Epithelial cell of esophagus (primary cell): Measurements from ENCODE around the gene TRPM3.

Source experiments
- DNase-seq: peaks from one replicate; pipeline ENCODE4 v3.0.0; 2010; ENCODE audit warnings: low read depth
- H3K4me3 ChIP-seq: 2 replicates; pipeline ENCODE4 v1.5.1; 2011; ENCODE audit warnings: mild to moderate bottlenecking, low read length, control low read depth
- CTCF ChIP-seq: IDR thresholded peaks from 2 replicates; pipeline ENCODE4 v1.5.1; 2011; ENCODE audit warnings: low read depth, mild to moderate bottlenecking, low read length, control low read depth, inconsistent platforms; ENCODE audit not compliant: insufficient read depth; ENCODE audit errors: missing control alignments

TRPM3 gene

DNA sequence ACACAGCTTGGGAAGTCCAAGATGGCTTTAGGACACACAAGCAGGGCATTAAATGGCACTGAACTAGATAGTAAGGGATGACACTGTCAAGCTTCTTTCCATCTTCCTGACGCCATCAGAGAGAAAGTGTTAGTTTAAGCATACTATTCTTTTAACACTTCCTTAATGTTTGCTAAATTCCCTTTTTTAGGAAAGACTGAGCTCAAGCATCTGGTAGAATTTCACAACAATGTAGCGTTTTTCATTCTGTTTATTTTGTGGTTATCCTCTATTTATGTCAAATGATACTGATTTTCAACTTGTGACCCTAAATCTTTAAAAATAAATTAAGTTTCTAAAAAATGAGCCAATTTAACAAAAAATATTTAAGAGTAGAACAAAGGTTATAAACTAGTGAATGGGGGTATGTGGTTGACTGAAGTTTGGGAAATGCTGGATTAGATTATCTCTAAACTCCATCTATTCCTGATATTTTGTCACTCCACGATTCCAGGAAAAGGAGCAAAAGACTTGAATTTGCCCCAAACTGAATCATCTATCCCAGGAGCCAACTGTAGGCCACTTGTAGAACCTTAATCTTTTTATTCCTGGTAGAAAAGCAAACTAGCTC lies 559.5 kb downstream of the TRPM3 start:
- no peak overlapping the region for H3K4me3 ChIP-seq
- DNase-seq: no peak
- no peak for TF ChIP-seq CTCF

DNA sequence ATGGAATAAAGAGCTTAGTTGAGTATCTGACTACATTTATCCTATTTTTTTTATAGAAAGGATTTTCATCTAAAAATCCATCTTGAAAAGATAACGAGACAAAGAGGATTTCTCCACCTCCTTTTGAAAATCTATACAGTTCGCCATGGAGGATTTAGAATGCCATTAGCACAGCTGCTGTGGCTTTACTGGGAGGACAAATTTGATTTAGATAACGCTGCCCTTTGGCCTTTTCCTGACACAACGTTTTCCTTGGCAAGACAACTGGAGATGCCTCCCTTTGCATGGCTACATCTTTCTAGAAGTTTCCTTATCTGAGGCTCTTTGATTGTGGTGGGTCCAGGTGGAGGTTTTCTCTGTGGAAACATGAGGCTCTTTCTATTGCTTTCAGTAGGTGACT lies 560.3 kb downstream of the TRPM3 start:
- TF ChIP-seq CTCF: no peak
- no peak for DNase-seq
- H3K4me3 ChIP-seq: no peak overlapping the region

DNA sequence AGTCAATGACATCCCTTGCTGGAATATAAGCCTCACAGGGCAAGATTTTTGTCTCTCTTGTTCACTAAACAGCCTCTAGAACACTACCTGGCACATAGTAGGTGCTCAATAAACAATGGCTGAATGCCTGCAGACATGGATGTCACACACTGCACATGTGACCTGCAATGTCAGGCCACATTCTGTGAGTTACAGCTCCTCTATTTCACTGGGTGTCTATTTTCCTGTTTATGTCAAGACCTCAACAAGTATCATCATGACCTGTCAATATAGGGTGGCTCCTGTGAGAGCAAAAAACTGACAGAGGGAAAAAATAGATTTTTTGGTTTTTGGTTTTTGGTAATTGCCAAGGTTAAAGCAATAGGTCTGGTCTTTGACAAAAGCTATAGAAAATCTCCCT lies 562.3 kb downstream of the TRPM3 start:
- DNase-seq: no peak
- no peak for TF ChIP-seq CTCF
- no peak overlapping the region for H3K4me3 ChIP-seq

DNA sequence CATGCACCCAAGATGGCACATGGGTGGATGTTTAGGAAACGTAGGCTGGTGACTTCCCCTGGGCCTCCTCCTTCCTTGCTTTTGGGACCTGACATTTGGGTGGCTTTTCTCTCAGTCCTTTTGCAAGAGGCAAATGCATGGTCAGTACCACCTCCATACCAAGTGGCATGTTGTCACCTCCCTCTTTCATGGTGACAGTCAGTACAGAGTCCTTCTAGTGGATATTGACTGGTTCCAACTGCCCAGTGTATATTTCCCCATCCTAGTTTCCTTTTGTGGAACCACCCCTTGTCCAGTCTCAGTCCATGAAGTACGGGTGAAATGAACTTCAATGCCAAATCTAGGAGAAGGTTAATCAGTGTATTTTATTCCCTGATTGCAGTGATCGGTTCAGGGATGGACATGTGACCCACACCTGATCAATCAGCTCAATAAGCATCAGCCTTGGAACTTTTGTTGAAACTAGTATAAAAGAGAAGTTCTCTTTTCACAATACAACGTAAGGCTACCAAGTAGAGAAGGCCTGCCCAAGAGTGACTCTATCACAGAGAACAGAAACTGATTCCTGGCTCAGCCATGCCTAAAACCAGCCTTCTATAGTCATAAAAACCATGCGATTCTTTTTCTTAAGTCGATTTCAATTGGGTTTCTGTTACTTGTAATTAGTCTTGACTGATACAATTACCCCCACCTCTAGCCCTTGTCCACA lies 563.6 kb downstream of the TRPM3 start:
- no peak for TF ChIP-seq CTCF
- DNase-seq: no peak
- no peak overlapping the region for H3K4me3 ChIP-seq

- H3K4me3 ChIP-seq: no peak overlapping the region
- no peak for DNase-seq
- TF ChIP-seq CTCF: no peak
These were observed 564.6 kb downstream of the TRPM3 start for GRCh38 chr9:70556771-70557170.

GRCh38 chr9:70554881-70555280 lies 566.5 kb downstream of the TRPM3 start:
- no peak for TF ChIP-seq CTCF
- H3K4me3 ChIP-seq: no peak overlapping the region
- DNase-seq: no peak
